22Rv1 (cell line): ENCODE measurements around the gene VAX1.

Experiments
- ZFX ChIP-seq: fragments of 450-650 bp; IDR thresholded peaks from 2 replicates; pipeline ENCODE4 v1.6.1; 2017; ENCODE audit warnings: antibody characterized with exemption, borderline replicate concordance
- TF ChIP-seq, protein P1 (sequence below): fragments of 450-650 bp; IDR thresholded peaks from 2 replicates; pipeline ENCODE4 v1.5.1; 2017; ENCODE audit warnings: mild to moderate bottlenecking

DNA sequence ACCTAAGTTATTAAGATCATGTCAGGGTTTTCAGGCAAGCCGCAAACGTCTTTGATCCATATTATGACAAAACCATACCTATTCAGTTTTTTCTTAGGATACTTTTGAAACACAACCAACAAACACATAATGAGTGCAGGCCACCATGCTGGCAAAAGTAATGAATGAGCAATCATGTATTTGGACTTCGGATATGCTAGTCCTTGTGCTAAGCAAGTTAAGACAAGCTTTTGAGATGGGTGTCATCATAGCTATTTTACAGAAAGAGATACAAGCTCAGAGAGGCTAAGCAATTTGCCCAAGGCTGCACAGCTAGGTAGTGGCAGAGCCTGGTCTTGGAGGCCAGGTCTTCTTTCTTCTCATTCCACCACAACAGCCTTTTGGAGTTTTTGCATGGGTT lies 46.8 kb upstream of the VAX1 start:
- TF ChIP-seq, protein P1, sequence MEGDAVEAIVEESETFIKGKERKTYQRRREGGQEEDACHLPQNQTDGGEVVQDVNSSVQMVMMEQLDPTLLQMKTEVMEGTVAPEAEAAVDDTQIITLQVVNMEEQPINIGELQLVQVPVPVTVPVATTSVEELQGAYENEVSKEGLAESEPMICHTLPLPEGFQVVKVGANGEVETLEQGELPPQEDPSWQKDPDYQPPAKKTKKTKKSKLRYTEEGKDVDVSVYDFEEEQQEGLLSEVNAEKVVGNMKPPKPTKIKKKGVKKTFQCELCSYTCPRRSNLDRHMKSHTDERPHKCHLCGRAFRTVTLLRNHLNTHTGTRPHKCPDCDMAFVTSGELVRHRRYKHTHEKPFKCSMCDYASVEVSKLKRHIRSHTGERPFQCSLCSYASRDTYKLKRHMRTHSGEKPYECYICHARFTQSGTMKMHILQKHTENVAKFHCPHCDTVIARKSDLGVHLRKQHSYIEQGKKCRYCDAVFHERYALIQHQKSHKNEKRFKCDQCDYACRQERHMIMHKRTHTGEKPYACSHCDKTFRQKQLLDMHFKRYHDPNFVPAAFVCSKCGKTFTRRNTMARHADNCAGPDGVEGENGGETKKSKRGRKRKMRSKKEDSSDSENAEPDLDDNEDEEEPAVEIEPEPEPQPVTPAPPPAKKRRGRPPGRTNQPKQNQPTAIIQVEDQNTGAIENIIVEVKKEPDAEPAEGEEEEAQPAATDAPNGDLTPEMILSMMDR: no peak
- TF ChIP-seq ZFX: no peak
